ENCODE measurements around the gene SULT4A1.

The SULT4A1 gene

DNA sequence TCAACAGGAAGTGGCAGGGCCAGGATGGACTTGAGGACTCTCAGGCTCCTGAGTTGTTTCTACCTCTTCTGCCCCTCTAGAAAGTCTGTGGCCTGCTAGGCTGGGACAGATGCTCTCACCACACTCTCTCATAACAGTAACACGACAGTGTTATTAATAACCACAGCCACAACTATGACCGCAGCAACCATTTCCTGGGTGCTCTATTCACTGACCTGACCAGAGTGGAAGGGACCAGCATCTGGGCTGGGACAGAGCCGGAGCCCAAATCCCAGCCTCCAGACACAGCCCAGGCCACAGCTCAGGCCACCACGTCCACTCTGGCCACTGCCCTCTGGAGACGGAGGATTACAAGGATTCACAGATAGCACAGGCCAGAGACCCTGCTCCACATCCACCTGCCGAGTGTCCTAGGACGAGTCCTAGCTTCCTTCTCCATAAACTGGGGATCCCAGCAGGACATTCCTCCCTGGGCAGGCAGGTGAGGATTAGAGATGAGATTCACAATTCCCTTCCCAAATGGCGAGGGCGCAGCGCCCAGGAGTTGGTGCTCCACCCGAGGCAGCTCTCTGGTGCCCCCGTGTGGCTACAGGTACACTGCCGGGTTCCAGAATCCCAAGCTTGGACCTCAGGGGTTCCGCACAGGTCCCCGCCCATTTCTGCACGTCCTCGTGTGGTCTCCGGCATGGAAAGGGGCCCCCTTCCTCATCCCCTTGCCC, 22.4 kb upstream of the SULT4A1 start:
- Histone ChIP-seq H3K4me3 (ENCODE audit: low read depth, low read length) (no peak overlapping the region), H3K9ac (no peak overlapping the region), H3K9me3 (ENCODE audit: control insufficient read depth, low read length) (no peaks in the 10 kb centered on the region), H3K27me3 (ENCODE audit: control insufficient read depth, insufficient read depth, low read length) (no peaks in the 10 kb centered on the region), H3K4me2 (ENCODE audit: low read length) (no peak overlapping the region), H2AFZ (no peak overlapping the region), H3K27ac (no peak overlapping the region), H3K79me2 (no peaks in the 10 kb centered on the region), H3K4me1 (no peaks in the 10 kb centered on the region), H3K36me3 (ENCODE audit: control insufficient read depth, insufficient read depth, low read length) (no peaks in the 10 kb centered on the region)
- TF ChIP-seq, protein P1, sequence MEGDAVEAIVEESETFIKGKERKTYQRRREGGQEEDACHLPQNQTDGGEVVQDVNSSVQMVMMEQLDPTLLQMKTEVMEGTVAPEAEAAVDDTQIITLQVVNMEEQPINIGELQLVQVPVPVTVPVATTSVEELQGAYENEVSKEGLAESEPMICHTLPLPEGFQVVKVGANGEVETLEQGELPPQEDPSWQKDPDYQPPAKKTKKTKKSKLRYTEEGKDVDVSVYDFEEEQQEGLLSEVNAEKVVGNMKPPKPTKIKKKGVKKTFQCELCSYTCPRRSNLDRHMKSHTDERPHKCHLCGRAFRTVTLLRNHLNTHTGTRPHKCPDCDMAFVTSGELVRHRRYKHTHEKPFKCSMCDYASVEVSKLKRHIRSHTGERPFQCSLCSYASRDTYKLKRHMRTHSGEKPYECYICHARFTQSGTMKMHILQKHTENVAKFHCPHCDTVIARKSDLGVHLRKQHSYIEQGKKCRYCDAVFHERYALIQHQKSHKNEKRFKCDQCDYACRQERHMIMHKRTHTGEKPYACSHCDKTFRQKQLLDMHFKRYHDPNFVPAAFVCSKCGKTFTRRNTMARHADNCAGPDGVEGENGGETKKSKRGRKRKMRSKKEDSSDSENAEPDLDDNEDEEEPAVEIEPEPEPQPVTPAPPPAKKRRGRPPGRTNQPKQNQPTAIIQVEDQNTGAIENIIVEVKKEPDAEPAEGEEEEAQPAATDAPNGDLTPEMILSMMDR (IDR thresholded peaks at IDR 0.05) = peak; percentile 52

DNA sequence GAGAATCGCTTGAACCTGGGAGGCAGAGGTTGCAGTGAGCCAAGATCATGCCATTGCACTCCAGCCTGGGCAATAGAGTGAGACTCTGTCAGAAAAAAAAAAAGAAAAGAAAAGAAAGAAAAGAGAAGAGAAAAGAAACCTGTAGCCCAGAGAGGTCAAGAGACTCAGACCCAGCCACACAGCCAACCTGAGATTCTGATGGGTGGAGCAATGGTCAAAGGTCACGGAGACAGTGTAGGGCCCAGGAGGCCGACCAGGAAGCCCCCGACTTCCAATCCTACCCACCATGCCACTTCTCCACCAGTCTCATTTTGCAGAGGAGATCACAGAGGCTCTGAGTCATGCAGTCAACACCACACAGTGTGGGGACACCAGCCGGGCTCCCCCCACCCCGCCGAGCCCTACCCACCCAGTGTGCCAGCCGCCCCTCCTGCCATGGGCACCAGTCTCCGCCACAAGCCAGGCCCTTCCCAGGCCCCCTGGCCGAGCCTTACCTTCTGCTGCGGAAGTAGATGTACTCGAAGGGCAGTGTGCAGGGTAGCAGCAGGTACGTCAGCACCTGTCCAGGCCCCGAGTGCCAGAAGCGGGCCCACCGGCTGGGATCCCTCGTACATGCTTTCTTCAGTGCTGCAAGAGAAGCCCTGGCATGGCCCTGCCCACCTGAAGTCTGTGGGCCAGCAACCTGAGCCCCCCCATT, 21.6 kb upstream of the SULT4A1 start:
- no peaks in the 10 kb centered on the region for H3K9me3 ChIP-seq (ENCODE audit: control insufficient read depth, low read length)
- TF ChIP-seq, protein P1 (IDR thresholded peaks at IDR 0.05) = no peak
- H3K79me2 ChIP-seq = no peaks in the 10 kb centered on the region
- no peak overlapping the region for H3K27ac ChIP-seq
- no peaks in the 10 kb centered on the region for H3K4me1 ChIP-seq
- H3K4me2 ChIP-seq (ENCODE audit: low read length) = no peak overlapping the region
- no peak overlapping the region for H3K4me3 ChIP-seq (ENCODE audit: low read depth, low read length)
- no peaks in the 10 kb centered on the region for H3K36me3 ChIP-seq (ENCODE audit: control insufficient read depth, insufficient read depth, low read length)
- H2AFZ ChIP-seq = no peak overlapping the region
- no peak overlapping the region for H3K9ac ChIP-seq
- no peaks in the 10 kb centered on the region for H3K27me3 ChIP-seq (ENCODE audit: control insufficient read depth, insufficient read depth, low read length)

DNA sequence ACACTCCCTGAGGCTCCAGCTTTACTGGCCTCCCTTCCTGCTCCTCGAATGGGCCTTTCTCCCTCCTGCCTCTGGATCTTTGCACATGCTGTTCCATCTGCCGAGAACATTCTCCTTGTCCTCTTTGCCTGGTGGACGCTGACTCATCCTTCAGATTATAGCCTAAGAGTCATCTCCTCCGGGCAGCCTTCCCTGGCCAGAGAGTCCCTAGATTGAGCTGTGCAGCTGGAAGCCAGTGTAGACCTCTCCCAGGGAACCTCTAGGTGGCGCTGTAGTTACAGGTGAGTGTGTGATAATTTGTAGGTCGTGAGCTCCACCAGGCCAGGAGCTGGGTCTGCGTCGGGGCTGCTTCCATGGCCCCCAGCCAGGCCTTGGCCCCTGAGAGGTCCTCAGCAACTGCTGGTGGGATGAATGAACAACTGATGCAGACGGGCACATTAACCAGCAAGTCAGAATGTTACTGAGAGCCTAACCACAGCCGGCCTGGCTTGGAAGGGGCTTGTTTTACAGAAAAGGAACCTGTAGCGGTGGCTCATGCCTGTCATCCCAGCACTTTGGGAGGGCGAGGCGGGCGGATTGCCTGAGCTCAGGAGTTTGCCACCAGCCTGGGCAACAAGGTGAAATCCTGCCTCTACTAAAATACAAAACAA, 20.8 kb upstream of the SULT4A1 start:
- H3K4me1 ChIP-seq = no peaks in the 10 kb centered on the region
- H3K36me3 ChIP-seq (ENCODE audit: control insufficient read depth, insufficient read depth, low read length) = no peaks in the 10 kb centered on the region
- no peaks in the 10 kb centered on the region for H3K27me3 ChIP-seq (ENCODE audit: control insufficient read depth, insufficient read depth, low read length)
- H3K79me2 ChIP-seq = no peaks in the 10 kb centered on the region
- H3K4me2 ChIP-seq (ENCODE audit: low read length) = no peak overlapping the region
- H3K4me3 ChIP-seq (ENCODE audit: low read depth, low read length) = no peak overlapping the region
- no peak overlapping the region for H2AFZ ChIP-seq
- TF ChIP-seq, protein P1 (IDR thresholded peaks at IDR 0.05) = peak; percentile 20
- H3K9me3 ChIP-seq (ENCODE audit: control insufficient read depth, low read length) = no peaks in the 10 kb centered on the region
- no peak overlapping the region for H3K9ac ChIP-seq
- H3K27ac ChIP-seq = no peak overlapping the region

- no peaks in the 10 kb centered on the region for H3K4me1 ChIP-seq
- no peak overlapping the region for H3K9ac ChIP-seq
- H3K36me3 ChIP-seq (ENCODE audit: control insufficient read depth, insufficient read depth, low read length) = no peaks in the 10 kb centered on the region
- no peak overlapping the region for H3K27ac ChIP-seq
- no peak overlapping the region for H2AFZ ChIP-seq
- no peak overlapping the region for H3K4me3 ChIP-seq (ENCODE audit: low read depth, low read length)
- no peaks in the 10 kb centered on the region for H3K79me2 ChIP-seq
- no peaks in the 10 kb centered on the region for H3K27me3 ChIP-seq (ENCODE audit: control insufficient read depth, insufficient read depth, low read length)
- no peak overlapping the region for H3K4me2 ChIP-seq (ENCODE audit: low read length)
- no peaks in the 10 kb centered on the region for H3K9me3 ChIP-seq (ENCODE audit: control insufficient read depth, low read length)
- TF ChIP-seq, protein P1 (IDR thresholded peaks at IDR 0.05) = no peak
Observed at GRCh38 chr22:43882122-43882767, 19.9 kb upstream of the SULT4A1 start.
